ENCODE results near the gene ACER1. TPM values are rescaled to one million over a fixed set of nuclear protein-coding genes. Genes with fewer than 3 reads are reported as not detected.

ACER1 gene
- total and polyA plus RNA-seq, 2 of the 13 experiments (the other 11 are each of a cell fraction or from before 2014, with no cell fraction given), result not detected

DNA sequence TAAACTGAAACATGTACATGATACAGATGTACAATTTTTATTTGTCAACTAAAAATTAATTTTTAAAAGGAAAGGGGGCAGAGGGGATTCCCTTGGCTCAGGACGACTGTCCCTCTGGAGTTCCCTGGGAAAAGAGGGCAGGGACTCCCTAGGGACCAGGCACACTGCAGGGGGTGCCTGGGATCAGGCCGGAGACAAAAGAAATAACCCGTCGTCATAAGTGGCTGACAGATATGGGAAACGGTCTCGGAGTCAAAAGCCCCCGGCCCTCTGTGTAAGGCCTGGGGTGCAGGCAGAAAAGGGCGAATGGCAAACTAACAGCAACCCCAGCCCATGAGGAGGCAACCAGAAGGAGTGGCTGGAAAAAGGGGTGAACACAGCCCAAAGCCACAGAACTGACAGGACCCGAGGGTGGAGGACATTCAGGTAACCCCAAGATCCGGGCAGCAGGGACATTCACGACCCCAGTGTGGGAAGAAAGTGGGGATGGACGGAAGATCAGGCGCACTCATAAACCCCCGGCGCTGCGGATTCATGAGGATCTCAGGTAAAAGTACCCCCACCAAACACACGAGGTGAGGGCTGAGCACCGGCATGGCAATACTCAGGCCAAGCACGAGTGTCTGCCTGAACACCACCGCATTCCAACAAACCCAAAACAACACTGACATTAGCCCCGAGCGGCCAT lies 60.4 kb downstream of the ACER1 start:
- Histone ChIP-seq H3K9me3 (ENCODE audit: low read length) (no peaks in the 10 kb centered on the region), H3K4me1 (ENCODE audit: insufficient read depth, low read length) (peaks cover 73% of the 10 kb centered on the region), H4K20me1 (ENCODE audit: insufficient read depth, low read length) (peaks cover 23% of the 10 kb centered on the region; the same call in 1 of the 2 replicates), H2AFZ (ENCODE audit: low read length) (no peak overlapping the region), H3K27ac (ENCODE audit: extremely low read length, insufficient read depth, low read length) (peak overlapping the region; percentile 57), H3K79me2 (ENCODE audit: insufficient read depth, low read length) (peaks cover 79% of the 10 kb centered on the region), H3K4me2 (ENCODE audit: low read depth, low read length) (peak overlapping the region; percentile 68), H3K27me3 (ENCODE audit: control insufficient read depth in 1 of 2, insufficient read depth in 2 of 2, low read length in 2 of 2) (no peaks in the 10 kb centered on the region), H3K4me3 (replicated peaks in 1 of 3; ENCODE audit: insufficient read depth in 1 of 3, low read depth in 2 of 3, low read length in 3 of 3) (peak overlapping the region in 2 of 3 experiments; percentile 4 to 62; a peak in 3 of 6 replicates), H3K9ac (ENCODE audit: insufficient read depth, low read depth, low read length) (peak overlapping the region; percentile 30; the same call in 1 of the 2 replicates), H3K36me3 (replicated peaks in 1 of 2; ENCODE audit: control insufficient read depth in 1 of 2, insufficient read depth in 2 of 2, low read length in 2 of 2) (peaks cover 9 to 34% of the 10 kb centered on the region in 2 experiments)
- TF ChIP-seq NCOA5 (CRISPR knock-in tag; IDR thresholded peaks at IDR 0.05), result no peak
- no peak for TF ChIP-seq ZFP36 (IDR thresholded peaks at IDR 0.05; ENCODE audit: borderline replicate concordance, low read depth, low read length, partially characterized antibody)
- TF ChIP-seq, protein P1, sequence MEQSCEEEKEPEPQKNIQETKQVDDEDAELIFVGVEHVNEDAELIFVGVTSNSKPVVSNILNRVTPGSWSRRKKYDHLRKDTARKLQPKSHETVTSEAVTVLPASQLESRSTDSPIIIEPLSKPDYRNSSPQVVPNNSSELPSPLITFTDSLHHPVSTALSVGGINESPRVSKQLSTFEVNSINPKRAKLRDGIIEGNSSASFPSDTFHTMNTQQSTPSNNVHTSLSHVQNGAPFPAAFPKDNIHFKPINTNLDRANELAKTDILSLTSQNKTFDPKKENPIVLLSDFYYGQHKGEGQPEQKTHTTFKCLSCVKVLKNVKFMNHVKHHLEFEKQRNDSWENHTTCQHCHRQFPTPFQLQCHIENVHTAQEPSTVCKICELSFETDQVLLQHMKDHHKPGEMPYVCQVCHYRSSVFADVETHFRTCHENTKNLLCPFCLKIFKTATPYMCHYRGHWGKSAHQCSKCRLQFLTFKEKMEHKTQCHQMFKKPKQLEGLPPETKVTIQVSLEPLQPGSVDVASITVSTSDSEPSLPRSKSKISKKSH (CRISPR knock-in tag; IDR thresholded peaks at IDR 0.05; ENCODE audit: borderline replicate concordance), result peak; percentile 22; the same call in 1 of the 2 replicates
- TF ChIP-seq, protein P2, sequence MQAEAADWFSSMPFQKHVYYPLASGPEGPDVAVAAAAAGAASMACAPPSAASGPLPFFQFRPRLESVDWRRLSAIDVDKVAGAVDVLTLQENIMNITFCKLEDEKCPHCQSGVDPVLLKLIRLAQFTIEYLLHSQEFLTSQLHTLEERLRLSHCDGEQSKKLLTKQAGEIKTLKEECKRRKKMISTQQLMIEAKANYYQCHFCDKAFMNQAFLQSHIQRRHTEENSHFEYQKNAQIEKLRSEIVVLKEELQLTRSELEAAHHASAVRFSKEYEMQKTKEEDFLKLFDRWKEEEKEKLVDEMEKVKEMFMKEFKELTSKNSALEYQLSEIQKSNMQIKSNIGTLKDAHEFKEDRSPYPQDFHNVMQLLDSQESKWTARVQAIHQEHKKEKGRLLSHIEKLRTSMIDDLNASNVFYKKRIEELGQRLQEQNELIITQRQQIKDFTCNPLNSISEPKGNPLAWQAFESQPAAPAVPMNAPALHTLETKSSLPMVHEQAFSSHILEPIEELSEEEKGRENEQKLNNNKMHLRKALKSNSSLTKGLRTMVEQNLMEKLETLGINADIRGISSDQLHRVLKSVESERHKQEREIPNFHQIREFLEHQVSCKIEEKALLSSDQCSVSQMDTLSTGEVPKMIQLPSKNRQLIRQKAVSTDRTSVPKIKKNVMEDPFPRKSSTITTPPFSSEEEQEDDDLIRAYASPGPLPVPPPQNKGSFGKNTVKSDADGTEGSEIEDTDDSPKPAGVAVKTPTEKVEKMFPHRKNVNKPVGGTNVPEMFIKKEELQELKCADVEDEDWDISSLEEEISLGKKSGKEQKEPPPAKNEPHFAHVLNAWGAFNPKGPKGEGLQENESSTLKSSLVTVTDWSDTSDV (CRISPR knock-in tag; IDR thresholded peaks at IDR 0.05), result 0 out of 2 replicates have a peak, but pooled peaks have one; percentile 26
- TF ChIP-seq, protein P3, sequence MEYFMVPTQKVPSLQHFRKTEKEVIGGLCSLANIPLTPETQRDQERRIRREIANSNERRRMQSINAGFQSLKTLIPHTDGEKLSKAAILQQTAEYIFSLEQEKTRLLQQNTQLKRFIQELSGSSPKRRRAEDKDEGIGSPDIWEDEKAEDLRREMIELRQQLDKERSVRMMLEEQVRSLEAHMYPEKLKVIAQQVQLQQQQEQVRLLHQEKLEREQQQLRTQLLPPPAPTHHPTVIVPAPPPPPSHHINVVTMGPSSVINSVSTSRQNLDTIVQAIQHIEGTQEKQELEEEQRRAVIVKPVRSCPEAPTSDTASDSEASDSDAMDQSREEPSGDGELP (IDR thresholded peaks at IDR 0.05; ENCODE audit: borderline replicate concordance, low read depth), result no peak
- no peak; the same call in 2 of the 3 replicates for ATAC-seq
- no TSS peak for BruUV-seq (replicated peaks)
- ChIA-PET POLR2A (no interaction called here), CTCF (ENCODE audit: low intra/inter-chr PET ratio, low total read pairs) (no interaction called here)
- in situ Hi-C loops (cut with HindIII; ENCODE audit: extremely low pct_ligation_motif_present, low pct_unique_long_range_greater_than_20kb), result no loop called here
- WGBS (ENCODE audit: low lambda C conversion rate), result 79% methylated on average over 15 of the region's 22 CpGs
- intact Hi-C loops (cut with micrococcal nuclease; ENCODE audit: unreplicated experiment), result no loop called here
- DNase-seq (ENCODE audit: low spot score), result no peak
- no peak for FAIRE-seq
